Gastrocnemius medialis (tissue), 4 donors: ENCODE data around the gene GFOD1. TPM values are rescaled to one million over a fixed set of nuclear protein-coding genes. Genes with fewer than 3 reads are reported as not detected.

Experiments used
- ATAC-seq, 2 donors: fragments of 150-250 bp; one replicate each; pipeline ENCODE4 v1.9.1; 2016
- DNase-seq, 2 donors: peaks; one replicate each; pipeline ENCODE4 v3.0.0-alpha.2; 2019
- H3K27ac ChIP-seq, 4 donors: fragments of 200-600 bp; sonication (generic); 1 replicate in 1 of 4; 2 replicates in 3 of 4; pipeline ENCODE4 v1.5.1; 2016 to 2018; ENCODE audit warnings: mild to moderate bottlenecking in 2 of 4, moderate library complexity in 1 of 4
- H3K27me3 ChIP-seq, 3 donors: fragments of 200-600 bp; sonication (generic) in 2 of 3; 1 replicate in 1 of 3; 2 replicates in 2 of 3; pipeline versions ENCODE4 v1.5.1 to v1.6.0; 2016 to 2019; ENCODE audit warnings: mild to moderate bottlenecking in 1 of 3, moderate library complexity in 1 of 3
- H3K36me3 ChIP-seq, 2 donors: fragments of 200-600 bp; sonication (generic) in 1 of 2; one replicate each; pipeline ENCODE4 v1.5.1; 2017 to 2018
- H3K4me1 ChIP-seq, 2 donors: fragments of 200-600 bp; sonication (generic) in 1 of 2; one replicate each; pipeline ENCODE4 v1.5.1; 2016 to 2017; ENCODE audit warnings: mild to moderate bottlenecking in 2 of 2
- H3K4me3 ChIP-seq, 4 donors: fragments of 200-600 bp; sonication (generic) in 3 of 4; 1 replicate in 1 of 4; 2 replicates in 3 of 4; pipeline ENCODE4 v1.5.1; 2016 to 2019; ENCODE audit warnings: mild to moderate bottlenecking in 2 of 4
- H3K9me3 ChIP-seq, 3 donors: fragments of 200-600 bp; sonication (generic) in 2 of 3; 1 replicate in 1 of 3; 2 replicates in 2 of 3; pipeline ENCODE4 v1.5.1; 2016 to 2019
- POLR2A ChIP-seq, 2 donors: fragments of 450-650 bp; IDR thresholded peaks; one replicate each; pipeline ENCODE4 v1.6.1; 2017; ENCODE audit warnings: antibody characterized with exemption in 2 of 2, mild to moderate bottlenecking in 2 of 2, moderate library complexity in 2 of 2
- in situ Hi-C, 4 donors: fragments of 200-750 bp; cut with MboI; loops; one replicate each; pipeline versions ENCODE4 v1.15.0 to v1.8.0; 2017; ENCODE audit warnings: low sequenced_read_pairs in 4 of 4
- intact Hi-C: fragments of 100-400 bp; cut with DNase I; formaldehyde crosslinking; loops from one replicate; pipeline ENCODE4 v1.15.1; 2023; ENCODE audit warnings: low total_unique reads
- total RNA-seq, 4 donors: library from RNA; depleted of rRNA; stranded (reverse); fragments of >200 nt; gene quantifications; one replicate each; pipeline versions ENCODE4 v1.1.0 to v1.2.3, GENCODE V29; 2016
- TF ChIP-seq, protein P1 (sequence below), 5 experiments: fragments of 450-650 bp in 3 of 5; fragments of 200-600 bp in 2 of 5; sonication (generic) in 2 of 5; IDR thresholded peaks in 4 of 5; conservative IDR thresholded peaks in 1 of 5; 1 replicate in 4 of 5; 2 replicates in 1 of 5; pipeline ENCODE4 v1.5.1; 2016 to 2019; ENCODE audit warnings: antibody characterized with exemption in 5 of 5, mild to moderate bottlenecking in 3 of 5, moderate library complexity in 3 of 5

The GFOD1 gene, protein sequence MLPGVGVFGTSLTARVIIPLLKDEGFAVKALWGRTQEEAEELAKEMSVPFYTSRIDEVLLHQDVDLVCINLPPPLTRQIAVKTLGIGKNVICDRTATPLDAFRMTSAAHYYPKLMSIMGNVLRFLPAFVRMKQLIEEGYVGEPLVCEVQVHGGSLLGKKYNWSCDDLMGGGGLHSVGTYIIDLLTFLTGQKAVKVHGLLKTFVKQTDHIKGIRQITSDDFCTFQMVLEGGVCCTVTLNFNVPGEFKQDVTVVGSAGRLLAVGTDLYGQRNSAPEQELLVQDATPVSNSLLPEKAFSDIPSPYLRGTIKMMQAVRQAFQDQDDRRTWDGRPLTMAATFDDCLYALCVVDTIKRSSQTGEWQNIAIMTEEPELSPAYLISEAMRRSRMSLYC
- total RNA-seq = 10 to 100 TPM in 3 of 4 donors, 1 to 10 TPM in 1; 9.0 to 31.8 (median 16.9) TPM

DNA sequence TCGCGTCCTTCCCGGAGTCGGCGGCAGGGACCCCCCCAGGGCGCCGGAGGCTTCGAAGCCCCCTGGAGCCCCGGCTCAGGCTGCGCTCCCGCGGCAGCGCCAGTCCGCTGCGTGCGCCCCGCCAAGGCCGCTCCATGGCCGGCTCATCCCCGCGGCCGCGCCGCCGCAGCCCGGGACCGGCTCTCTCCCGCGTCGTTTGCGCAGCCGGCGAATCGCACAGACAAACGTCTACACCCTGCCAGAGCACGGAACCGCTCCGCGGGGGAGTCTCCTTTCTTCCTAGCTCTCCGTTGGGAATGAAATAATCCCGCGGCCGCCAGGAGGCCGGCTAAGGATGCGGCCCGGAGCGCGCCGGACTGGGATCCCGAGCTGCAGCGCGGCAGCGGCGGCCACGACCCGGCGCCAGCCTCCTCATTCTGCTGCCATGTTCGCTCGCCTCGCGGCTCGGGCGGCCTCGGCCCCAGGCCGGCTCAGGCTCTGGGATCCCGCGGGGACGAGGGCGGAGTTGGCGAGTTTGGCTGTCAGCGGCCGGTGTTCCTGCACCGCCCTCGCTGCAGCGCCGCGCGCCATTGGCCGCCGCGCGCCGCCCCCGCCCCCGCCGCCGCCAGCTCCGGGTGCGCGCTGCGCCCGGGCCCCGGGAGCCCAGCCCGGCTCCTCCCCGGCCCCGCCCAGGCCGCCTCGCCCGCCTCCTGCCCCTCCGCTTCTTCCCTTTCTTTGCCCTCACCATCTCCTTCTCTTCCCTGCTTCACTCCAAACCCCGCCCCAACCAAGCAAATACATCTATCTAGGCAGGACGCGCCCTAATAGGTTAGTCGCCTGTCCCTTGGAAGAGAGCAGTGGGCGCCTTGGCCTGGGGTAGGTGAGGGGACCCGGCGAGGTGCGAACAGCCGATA is at the start of gene GFOD1:
GFOD1 (minus strand) TSS at position 479 of the 893 bp plus-strand sequence. CDS start 710 bp downstream, outside the sequence.
- peak; percentile 82 to 83 for DNase-seq
- Histone ChIP-seq H3K4me3 (peak within 1 kb of the TSS; percentile 80 to 96 (median 89)), H3K36me3 (no peaks in the 10 kb centered on the region), H3K27ac (peak within 1 kb of the TSS; percentile 87 to 98 (median 94)), H3K9me3 (no peaks in the 10 kb centered on the region), H3K4me1 (peaks cover 26 to 35% of the 10 kb centered on the region in 2 donors), H3K27me3 (no peaks in the 10 kb centered on the region)
- intact Hi-C loops (loop anchor here (1.0 to 10.0 kb wide), 7 partner anchors 37 to 150 kb away; partner anchors contain the start of genes NOL7 and SIRT5), in situ Hi-C loops (no loop called here)
- TF ChIP-seq, protein P1, sequence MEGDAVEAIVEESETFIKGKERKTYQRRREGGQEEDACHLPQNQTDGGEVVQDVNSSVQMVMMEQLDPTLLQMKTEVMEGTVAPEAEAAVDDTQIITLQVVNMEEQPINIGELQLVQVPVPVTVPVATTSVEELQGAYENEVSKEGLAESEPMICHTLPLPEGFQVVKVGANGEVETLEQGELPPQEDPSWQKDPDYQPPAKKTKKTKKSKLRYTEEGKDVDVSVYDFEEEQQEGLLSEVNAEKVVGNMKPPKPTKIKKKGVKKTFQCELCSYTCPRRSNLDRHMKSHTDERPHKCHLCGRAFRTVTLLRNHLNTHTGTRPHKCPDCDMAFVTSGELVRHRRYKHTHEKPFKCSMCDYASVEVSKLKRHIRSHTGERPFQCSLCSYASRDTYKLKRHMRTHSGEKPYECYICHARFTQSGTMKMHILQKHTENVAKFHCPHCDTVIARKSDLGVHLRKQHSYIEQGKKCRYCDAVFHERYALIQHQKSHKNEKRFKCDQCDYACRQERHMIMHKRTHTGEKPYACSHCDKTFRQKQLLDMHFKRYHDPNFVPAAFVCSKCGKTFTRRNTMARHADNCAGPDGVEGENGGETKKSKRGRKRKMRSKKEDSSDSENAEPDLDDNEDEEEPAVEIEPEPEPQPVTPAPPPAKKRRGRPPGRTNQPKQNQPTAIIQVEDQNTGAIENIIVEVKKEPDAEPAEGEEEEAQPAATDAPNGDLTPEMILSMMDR (IDR thresholded peaks at IDR 0.05 in 4 of 5, conservative IDR thresholded peaks at IDR 0.05 in 1 of 5) = peak in 4 of 5 experiments; percentile 20 to 29 (median 24)
- TF ChIP-seq POLR2A (IDR thresholded peaks at IDR 0.05) = peak; percentile 91 to 97
- ATAC-seq = peak; percentile 75 to 84

DNA sequence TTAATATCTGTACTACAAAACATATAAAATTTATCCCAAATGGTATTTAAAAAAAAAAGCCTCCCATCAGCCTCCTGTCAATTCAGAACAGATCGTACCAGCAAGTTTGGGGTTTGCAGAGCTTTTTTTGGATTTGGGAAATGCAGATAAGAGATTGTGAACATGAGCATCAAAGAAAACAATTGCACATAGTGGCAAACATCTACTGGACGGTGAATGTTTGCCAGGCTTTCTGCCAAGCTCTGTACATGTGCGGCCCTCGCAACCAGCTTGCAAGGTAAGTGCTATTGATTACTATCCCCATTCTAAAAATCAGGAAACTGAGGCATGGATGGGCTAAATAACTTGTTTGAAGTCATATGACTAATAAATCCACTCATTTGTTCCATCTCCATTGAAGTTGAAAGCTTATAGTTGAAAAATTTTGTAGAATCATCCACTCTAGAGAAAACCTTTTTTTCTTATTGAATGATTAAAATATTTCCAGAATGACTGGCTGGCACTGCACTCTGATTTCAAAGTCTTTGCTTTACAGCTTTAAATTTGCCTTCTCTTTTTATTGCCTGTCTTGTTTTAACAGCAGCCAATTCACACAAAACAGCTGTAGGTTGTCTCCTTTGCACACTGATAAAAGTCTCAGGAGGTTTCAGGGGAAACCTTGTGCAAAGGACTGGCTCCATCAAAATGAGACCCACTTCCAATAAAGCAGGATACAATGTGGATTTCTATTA is 49.6 kb upstream of the GFOD1 start:
- Histone ChIP-seq H3K27me3 (no peaks in the 10 kb centered on the region), H3K4me1 (peaks cover 0 to 3% of the 10 kb centered on the region in 2 donors), H3K36me3 (no peaks in the 10 kb centered on the region), H3K27ac (peak overlapping the region in 1 of 4 donors; percentile 33), H3K9me3 (no peaks in the 10 kb centered on the region), H3K4me3 (no peak overlapping the region)
- intact Hi-C loops = no loop called here
- DNase-seq = no peak
- ATAC-seq = no peak
- in situ Hi-C loops = loop anchor here in 2 of 4 donors (5.0 to 25.0 kb wide), 3 partner anchors 125 to 202 kb away; no protein-coding TSS in a partner anchor
- no peak for TF ChIP-seq POLR2A (IDR thresholded peaks at IDR 0.05)
- TF ChIP-seq, protein P1 (IDR thresholded peaks at IDR 0.05 in 4 of 5, conservative IDR thresholded peaks at IDR 0.05 in 1 of 5) = no peak

DNA sequence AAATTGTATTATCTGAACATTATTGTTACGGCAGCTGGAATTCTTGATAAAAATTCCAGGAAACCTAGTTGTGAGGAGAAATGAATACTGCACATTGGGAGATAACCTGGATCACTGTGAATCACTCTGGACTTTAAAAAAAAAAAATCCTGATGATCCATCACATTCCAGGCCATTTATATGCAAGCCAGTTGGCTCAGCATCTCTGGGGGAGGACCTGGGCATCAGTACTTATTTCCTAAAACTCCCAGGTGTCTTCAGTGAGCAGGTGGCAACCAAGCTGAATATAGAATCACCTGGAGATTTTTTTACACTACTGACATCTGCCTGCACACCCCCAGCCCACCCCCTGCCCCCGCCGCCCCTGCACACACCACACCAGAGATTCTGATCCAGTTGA is 47.9 kb upstream of the GFOD1 start:
- in situ Hi-C loops (loop anchor here in 2 of 4 donors (5.0 to 25.0 kb wide), 3 partner anchors 123 to 201 kb away; no protein-coding TSS in a partner anchor), intact Hi-C loops (no loop called here)
- DNase-seq = no peak
- no peak for ATAC-seq
- Histone ChIP-seq H3K4me1 (peaks cover 0 to 3% of the 10 kb centered on the region in 2 donors), H3K27me3 (no peaks in the 10 kb centered on the region), H3K9me3 (no peaks in the 10 kb centered on the region), H3K36me3 (no peaks in the 10 kb centered on the region), H3K27ac (no peak overlapping the region), H3K4me3 (no peak overlapping the region)
- TF ChIP-seq, protein P1 (IDR thresholded peaks at IDR 0.05 in 4 of 5, conservative IDR thresholded peaks at IDR 0.05 in 1 of 5) = no peak
- TF ChIP-seq POLR2A (IDR thresholded peaks at IDR 0.05) = no peak

DNA sequence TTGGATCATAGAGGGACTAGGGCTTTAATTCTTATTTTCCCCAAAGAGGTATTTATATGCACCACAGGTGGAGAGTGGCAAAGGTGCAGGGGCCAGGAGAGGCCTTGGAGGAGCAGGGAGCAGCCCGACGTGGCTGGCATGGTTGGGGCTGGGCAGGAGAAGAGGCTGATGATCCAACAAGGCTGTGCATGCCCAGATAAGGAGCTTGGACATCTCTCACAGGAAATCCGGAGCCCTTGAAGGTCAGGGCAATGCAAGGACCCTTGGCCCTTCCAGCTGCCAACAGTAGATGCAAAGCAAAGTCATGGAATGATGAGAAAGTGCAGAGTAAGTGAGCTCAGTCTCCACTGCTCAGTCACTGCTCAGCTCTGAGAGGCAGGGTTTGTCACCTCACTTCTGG is 47.1 kb upstream of the GFOD1 start:
- Histone ChIP-seq H3K36me3 (no peaks in the 10 kb centered on the region), H3K9me3 (no peaks in the 10 kb centered on the region), H3K27ac (no peak overlapping the region), H3K4me3 (no peak overlapping the region), H3K27me3 (no peaks in the 10 kb centered on the region), H3K4me1 (peaks cover 0 to 3% of the 10 kb centered on the region in 2 donors)
- TF ChIP-seq, protein P1 (IDR thresholded peaks at IDR 0.05 in 4 of 5, conservative IDR thresholded peaks at IDR 0.05 in 1 of 5) = no peak
- no peak for TF ChIP-seq POLR2A (IDR thresholded peaks at IDR 0.05)
- no peak for ATAC-seq
- no peak for DNase-seq
- intact Hi-C loops (no loop called here), in situ Hi-C loops (loop anchor here in 3 of 4 donors (5.0 to 25.0 kb wide), 3 partner anchors 122 to 200 kb away; no protein-coding TSS in a partner anchor)
